ENCODE results near the gene COL1A1.

GRCh38 chr17:50182783-50183420 lies 18.5 kb downstream of the COL1A1 start:
- TF ChIP-seq EZH2 (IDR thresholded peaks at IDR 0.05; ENCODE audit: borderline replicate concordance) (no peak), CTCF (IDR thresholded peaks at IDR 0.05; ENCODE audit: poor library complexity) (no peak), EZH2phosphoT487 (IDR thresholded peaks at IDR 0.05; ENCODE audit: low read depth, severe bottlenecking, unreplicated experiment) (no peak)

All from hepatocyte (in vitro differentiated cells).